ENCODE data around the gene IGFBP7.

Gene IGFBP7

GRCh38 chr4:57039345-57039744, 70.8 kb downstream of the IGFBP7 start:
- TF ChIP-seq, protein P1, sequence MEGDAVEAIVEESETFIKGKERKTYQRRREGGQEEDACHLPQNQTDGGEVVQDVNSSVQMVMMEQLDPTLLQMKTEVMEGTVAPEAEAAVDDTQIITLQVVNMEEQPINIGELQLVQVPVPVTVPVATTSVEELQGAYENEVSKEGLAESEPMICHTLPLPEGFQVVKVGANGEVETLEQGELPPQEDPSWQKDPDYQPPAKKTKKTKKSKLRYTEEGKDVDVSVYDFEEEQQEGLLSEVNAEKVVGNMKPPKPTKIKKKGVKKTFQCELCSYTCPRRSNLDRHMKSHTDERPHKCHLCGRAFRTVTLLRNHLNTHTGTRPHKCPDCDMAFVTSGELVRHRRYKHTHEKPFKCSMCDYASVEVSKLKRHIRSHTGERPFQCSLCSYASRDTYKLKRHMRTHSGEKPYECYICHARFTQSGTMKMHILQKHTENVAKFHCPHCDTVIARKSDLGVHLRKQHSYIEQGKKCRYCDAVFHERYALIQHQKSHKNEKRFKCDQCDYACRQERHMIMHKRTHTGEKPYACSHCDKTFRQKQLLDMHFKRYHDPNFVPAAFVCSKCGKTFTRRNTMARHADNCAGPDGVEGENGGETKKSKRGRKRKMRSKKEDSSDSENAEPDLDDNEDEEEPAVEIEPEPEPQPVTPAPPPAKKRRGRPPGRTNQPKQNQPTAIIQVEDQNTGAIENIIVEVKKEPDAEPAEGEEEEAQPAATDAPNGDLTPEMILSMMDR (IDR thresholded peaks at IDR 0.05; ENCODE audit: control insufficient read depth, extremely low read depth, insufficient read depth), result no peak
- DNase-seq (ENCODE audit: low read depth), result no peak
- no peak overlapping the region for H3K4me3 ChIP-seq (ENCODE audit: low read depth, low read length)

DNA sequence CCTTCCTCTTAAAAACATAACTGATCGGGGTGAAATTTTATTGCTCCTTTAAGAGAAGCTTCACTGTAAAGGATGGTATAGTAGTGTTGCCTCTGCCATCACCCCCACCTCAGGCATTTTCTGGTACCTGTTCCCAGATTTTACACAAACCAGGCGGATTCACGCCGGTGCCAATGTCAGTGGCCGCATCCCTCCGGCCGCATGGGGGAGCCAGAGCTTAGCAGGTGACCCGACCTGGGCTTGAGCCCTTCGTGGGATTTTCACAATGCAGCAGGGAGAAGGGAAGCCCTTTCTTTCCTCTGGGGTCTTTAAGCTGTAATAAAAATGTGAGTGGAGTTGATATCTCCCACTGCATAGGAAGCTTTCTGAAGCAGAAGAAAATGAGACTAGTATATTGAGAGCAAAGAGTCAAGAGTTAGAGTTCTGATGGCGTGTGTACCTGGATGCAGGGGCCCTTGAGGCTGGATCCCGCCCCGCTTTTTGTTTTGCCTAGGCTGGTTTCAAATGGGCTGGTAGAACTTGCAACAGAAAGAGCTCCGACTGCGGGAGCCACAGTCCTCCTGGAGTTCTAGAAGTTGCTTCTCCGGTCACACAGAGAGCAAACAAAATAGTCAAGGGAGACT, 72.1 kb downstream of the IGFBP7 start:
- TF ChIP-seq, protein P1 (IDR thresholded peaks at IDR 0.05; ENCODE audit: control insufficient read depth, extremely low read depth, insufficient read depth), result peak; percentile 97
- DNase-seq (ENCODE audit: low read depth), result no peak
- H3K4me3 ChIP-seq (ENCODE audit: low read depth, low read length), result no peak overlapping the region

DNA sequence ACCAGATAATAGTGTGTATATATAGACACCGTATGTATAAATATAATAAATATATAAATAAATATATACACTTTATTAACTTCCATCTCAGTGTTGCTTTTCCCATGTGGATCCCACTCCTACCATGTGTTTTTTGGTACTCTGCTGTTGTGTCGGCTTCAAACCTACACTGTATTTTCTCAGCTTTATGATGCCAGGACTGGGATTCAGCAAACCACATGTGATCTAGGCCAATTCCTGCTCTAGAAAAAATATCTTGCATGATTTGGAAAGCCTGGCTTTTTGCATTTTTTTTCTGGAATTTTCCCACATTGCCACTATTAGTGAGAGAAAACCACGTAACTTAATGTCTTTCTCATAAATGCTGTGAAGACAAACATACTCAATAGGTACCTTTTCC, 75.7 kb downstream of the IGFBP7 start:
- no peak for DNase-seq (ENCODE audit: low read depth)
- no peak overlapping the region for H3K4me3 ChIP-seq (ENCODE audit: low read depth, low read length)
- TF ChIP-seq, protein P1 (IDR thresholded peaks at IDR 0.05; ENCODE audit: control insufficient read depth, extremely low read depth, insufficient read depth), result no peak

- DNase-seq (ENCODE audit: low read depth), result no peak
- H3K4me3 ChIP-seq (ENCODE audit: low read depth, low read length), result no peak overlapping the region
- TF ChIP-seq, protein P1 (IDR thresholded peaks at IDR 0.05; ENCODE audit: control insufficient read depth, extremely low read depth, insufficient read depth), result no peak
Observed at GRCh38 chr4:57023104-57023503, 87.1 kb downstream of the IGFBP7 start.

DNA sequence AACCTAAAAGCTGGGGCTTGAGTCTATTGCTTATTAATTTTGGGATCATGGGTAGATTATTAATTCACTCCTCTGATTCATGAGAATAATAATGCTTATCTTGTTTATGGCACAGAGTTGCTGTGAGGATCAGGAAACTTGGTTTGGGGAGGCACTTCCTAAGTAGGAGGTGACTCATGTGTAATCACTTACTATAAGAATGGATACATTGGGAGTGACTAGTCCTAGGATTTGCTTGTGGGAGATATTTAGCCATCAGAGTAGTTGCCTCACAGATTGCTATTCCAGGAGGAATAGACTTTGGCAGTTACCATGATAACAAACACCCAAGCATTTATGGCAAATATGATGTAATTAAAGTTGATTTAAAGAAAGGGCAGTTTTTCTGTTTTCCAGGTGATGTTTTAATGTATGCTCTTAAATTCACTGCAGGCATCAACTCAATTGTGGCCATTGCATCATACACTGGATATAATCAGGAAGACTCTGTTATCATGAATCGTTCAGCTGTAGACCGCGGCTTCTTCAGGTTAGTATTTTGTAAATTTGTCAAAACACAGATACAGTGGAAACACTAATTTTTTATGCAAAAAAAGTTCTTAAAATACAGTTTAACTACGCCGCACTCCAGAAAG, 89.6 kb downstream of the IGFBP7 start:
- TF ChIP-seq, protein P1 (IDR thresholded peaks at IDR 0.05; ENCODE audit: control insufficient read depth, extremely low read depth, insufficient read depth), result no peak
- DNase-seq (ENCODE audit: low read depth), result no peak

GRCh38 chr4:57018980-57019379, 91.2 kb downstream of the IGFBP7 start:
- TF ChIP-seq, protein P1 (IDR thresholded peaks at IDR 0.05; ENCODE audit: control insufficient read depth, extremely low read depth, insufficient read depth), result no peak
- DNase-seq (ENCODE audit: low read depth), result no peak

More for the DNA sequence above, 89.6 kb downstream of the IGFBP7 start:
- H3K4me3 ChIP-seq (ENCODE audit: low read depth, low read length), result no peak overlapping the region

More at GRCh38 chr4:57018980-57019379, 91.2 kb downstream of the IGFBP7 start:
- no peak overlapping the region for H3K4me3 ChIP-seq (ENCODE audit: low read depth, low read length)
